Keratinocyte (primary cell): Measurements from ENCODE around the gene RAET1E.

Source experiments
- CTCF ChIP-seq, 3 experiments: IDR thresholded peaks in 1 of 3; conservative IDR thresholded peaks in 1 of 3; optimal IDR thresholded peaks in 1 of 3; 2 replicates in 2 of 3; 3 replicates in 1 of 3; pipeline versions ENCODE3 to v1.5.1; 2011; ENCODE audit warnings: low read length in 3 of 3, mild to moderate bottlenecking in 3 of 3, moderate library complexity in 2 of 3, control low read depth in 1 of 3, inconsistent platforms in 1 of 3; ENCODE audit not compliant: insufficient read depth in 2 of 3; ENCODE audit errors: extremely low read depth in 1 of 3
- EZH2 ChIP-seq: IDR thresholded peaks from one replicate; pipeline ENCODE4 v1.6.1; 2012; ENCODE audit warnings: inconsistent platforms, mild to moderate bottlenecking, low read length, moderate library complexity

DNA sequence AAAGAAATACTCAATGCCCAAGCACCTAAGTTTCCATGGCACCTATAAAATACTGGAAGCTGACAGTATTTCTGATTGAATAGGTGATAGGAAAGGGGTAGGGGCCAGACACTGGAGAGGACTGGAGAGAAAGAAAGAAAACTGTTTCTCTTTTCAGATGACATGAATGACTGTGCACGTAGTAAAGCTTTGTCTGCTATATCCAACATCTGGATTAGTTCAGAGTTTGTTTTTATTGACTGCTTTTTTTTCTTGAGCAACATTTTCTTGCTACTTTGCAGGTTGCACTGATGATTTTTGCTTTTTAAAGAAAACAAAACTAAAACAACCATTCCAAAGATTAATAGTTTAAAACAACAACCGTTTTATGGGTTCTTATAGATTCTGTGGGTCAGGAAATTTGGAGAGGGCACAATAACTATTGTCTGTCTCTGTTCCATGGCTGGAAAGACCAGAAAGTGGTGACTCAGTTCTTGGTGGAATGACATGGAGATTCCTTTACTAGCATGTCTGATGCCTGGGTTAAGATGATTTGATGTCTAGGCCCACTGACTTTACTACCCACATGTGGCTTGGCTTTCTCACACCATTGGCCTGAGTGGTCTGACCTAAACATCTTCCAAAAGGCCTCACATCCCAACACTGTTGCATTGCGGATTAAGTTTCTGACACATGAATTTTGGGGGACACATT is 21.5 kb downstream of the RAET1E start:
- TF ChIP-seq CTCF (optimal IDR thresholded peaks at IDR 0.05 in 1 of 3, IDR thresholded peaks at IDR 0.05 in 1 of 3, conservative IDR thresholded peaks at IDR 0.05 in 1 of 3; ENCODE audit: extremely low read depth in 1 of 3, insufficient read depth in 2 of 3, low read length in 3 of 3): no peak
- no peak for TF ChIP-seq EZH2
